IMR-90 (cell line): ENCODE data around the gene NEAT1.

Source experiments
- BHLHE40 ChIP-seq: fragments of 150-350 bp; IDR thresholded peaks from 2 replicates; pipeline ENCODE4 v1.6.1; 2016; ENCODE audit warnings: mild to moderate bottlenecking, low read depth, low read length
- FOS ChIP-seq: fragments of 150-350 bp; IDR thresholded peaks from 2 replicates; pipeline ENCODE4 v1.6.1; 2016; ENCODE audit warnings: low read depth, low read length
- POLR2A ChIP-seq: IDR thresholded peaks from 2 replicates; pipeline ENCODE4 v1.6.1; 2012; ENCODE audit warnings: mild to moderate bottlenecking, low read depth, low read length
- SMC3 ChIP-seq: fragments of 150-350 bp; IDR thresholded peaks from 2 replicates; pipeline ENCODE4 v1.6.1; 2016; ENCODE audit warnings: low read depth, mild to moderate bottlenecking, antibody characterized with exemption, low read length, moderate library complexity
- TF ChIP-seq, protein P1 (sequence below): conservative IDR thresholded peaks from 2 replicates; pipeline ENCODE4 v1.5.1; 2012; ENCODE audit warnings: mild to moderate bottlenecking, low read depth, low read length, improper control_type of control experiment
- TF ChIP-seq, protein P2 (sequence below): fragments of 150-350 bp; IDR thresholded peaks from 2 replicates; pipeline ENCODE4 v1.6.1; 2017; ENCODE audit warnings: mild to moderate bottlenecking, antibody characterized with exemption, low read length, low read depth

DNA sequence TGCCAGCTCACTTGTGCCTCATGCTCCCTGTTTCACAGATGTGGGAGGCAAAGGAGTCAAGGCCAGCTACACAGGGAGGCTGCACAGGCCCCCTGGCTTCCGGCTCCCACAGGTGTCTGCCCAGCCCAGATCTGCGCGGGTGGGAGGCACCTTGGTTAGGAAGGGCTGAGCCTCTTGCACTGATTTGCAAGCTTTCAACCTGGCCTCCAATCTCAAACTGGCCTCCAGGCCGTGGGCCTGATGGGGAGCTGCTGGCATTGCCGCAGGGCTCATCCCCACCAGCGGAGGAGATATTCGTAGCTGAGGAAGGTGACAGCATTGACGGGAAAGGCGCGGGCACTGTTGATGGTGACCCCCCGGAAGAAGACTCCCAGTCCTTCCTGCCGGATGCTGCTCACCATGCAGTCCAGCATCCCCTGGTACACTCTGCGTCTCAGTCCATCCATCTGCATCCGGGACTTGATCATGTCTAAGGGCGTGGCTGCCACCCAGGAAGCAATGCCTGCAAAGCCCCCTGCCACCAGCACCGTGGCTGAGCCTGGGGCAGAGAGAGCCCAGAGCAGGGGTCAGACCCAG, 46.4 kb upstream of the NEAT1 start:
- TF ChIP-seq, protein P1, sequence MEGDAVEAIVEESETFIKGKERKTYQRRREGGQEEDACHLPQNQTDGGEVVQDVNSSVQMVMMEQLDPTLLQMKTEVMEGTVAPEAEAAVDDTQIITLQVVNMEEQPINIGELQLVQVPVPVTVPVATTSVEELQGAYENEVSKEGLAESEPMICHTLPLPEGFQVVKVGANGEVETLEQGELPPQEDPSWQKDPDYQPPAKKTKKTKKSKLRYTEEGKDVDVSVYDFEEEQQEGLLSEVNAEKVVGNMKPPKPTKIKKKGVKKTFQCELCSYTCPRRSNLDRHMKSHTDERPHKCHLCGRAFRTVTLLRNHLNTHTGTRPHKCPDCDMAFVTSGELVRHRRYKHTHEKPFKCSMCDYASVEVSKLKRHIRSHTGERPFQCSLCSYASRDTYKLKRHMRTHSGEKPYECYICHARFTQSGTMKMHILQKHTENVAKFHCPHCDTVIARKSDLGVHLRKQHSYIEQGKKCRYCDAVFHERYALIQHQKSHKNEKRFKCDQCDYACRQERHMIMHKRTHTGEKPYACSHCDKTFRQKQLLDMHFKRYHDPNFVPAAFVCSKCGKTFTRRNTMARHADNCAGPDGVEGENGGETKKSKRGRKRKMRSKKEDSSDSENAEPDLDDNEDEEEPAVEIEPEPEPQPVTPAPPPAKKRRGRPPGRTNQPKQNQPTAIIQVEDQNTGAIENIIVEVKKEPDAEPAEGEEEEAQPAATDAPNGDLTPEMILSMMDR: no peak
- TF ChIP-seq BHLHE40 (no peak), POLR2A (no peak), FOS (no peak), SMC3 (no peak)
- TF ChIP-seq, protein P2, sequence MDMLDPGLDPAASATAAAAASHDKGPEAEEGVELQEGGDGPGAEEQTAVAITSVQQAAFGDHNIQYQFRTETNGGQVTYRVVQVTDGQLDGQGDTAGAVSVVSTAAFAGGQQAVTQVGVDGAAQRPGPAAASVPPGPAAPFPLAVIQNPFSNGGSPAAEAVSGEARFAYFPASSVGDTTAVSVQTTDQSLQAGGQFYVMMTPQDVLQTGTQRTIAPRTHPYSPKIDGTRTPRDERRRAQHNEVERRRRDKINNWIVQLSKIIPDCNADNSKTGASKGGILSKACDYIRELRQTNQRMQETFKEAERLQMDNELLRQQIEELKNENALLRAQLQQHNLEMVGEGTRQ: no peak
